GM15510 (cell line): ENCODE data around the gene TNFRSF4.

Source experiments
- POLR2A ChIP-seq: IDR thresholded peaks from 3 replicates; pipeline ENCODE4 v1.6.1; 2011; ENCODE audit warnings: borderline replicate concordance; ENCODE audit not compliant: insufficient read length; ENCODE audit errors: extremely low read depth

Gene TNFRSF4

DNA sequence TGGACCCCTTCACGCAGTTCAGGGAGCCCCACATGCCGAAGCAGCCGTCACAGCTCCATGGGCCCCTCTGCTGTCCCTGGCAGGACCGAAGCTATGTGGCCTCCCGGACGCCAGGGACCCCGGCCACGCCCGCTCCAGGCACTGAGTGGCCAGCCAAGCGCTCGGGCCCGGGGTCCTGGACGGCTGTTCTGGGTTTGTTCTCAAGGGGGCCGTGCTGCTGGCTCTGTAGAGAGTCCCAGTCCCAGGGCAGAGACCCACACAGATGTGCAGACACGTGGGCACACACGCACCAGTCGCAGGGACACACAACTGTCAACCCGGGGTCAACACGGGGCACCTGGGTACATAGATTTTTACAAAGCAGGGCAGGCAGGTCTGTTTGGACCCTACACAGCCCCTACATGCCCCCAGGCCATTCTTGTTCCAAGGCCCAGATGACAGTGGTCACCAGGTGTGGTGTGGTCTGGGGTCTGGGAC lies 24.8 kb upstream of the TNFRSF4 start:
- TF ChIP-seq POLR2A, result no peak

DNA sequence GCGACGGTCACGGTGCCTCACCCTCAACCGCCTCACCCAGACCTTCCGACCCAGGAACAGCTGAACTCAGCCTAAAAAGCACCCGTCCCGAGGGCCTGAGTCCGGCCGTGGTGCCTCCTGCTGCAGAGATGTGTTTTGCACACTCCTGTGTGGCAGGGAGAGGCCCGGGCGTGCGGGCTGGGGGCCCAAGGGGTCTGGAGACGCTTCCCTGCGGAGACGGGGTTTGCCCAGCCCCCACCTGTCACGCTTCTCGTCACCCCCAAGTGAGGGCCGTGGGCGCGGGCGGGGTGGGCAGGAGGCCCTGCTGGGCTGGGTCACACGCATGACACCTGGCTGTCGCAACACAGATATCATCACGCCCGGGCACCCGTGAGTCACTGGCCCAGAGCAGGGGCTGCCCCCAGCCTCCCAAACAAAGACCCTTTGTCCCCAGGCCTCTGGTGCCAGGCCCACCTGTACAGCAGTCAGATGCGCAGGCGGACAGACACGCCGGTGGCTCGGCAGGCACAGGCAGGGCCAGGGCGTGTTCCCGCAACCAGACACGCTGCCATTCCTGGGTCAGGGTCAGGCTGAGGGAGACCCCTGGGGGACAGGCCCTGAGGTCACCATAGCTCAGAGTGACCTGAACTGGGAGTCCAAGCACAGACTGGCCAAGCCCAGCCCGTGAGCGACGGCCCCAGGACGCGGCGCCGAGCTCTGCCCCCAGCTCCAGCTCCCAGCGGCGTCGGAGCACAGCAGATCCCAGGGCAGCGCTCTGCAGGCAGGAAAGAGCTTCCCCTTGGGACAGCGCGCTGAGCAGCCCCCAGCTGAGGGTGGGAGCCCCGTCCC lies 24.1 kb upstream of the TNFRSF4 start:
- no peak for TF ChIP-seq POLR2A

DNA sequence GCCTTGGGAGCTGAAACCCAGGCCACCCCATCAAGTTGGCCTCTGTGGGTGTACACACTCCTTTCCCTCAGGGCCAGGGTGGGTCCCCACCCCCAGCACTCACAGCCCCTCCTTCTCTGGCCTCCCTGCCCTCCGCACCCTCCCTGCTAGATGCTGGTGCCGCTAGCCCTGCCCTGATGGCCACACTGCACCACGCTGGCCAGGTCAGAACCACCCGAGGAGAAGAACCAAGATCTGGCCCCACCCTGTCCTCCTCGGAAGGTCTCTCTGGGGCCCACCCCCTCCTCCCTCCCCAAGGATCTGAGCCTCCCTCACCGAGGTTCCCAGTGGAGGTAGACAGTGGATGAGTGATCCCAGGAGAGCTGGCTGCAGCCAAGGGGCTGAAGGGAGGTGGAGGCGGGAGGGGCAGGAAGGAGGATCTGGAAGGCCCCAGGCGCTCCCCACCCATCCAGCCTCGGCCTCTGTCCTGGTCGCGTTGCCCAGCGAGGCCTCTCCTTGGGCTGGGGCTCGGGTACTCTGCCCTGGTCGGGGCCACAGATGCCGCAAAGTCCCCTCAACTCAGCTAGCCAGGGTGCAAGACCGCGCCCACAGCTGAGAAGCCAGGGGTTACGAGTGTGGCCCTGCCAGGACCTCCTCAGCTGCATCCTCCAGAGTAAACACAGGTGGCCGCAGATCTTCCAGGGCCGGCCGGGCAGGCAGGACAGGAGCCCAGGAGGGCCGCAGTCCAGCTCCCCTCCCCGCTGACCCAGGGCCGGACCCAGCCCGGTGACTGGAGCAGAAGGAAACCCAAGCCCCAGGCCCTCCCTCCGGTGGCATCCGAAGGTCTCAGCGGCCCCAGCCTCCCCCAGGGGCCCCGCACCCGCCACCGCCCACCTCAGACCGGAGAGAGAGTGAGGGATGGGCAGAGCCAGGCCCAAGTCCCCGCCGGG lies 23.3 kb upstream of the TNFRSF4 start:
- TF ChIP-seq POLR2A, result no peak

DNA sequence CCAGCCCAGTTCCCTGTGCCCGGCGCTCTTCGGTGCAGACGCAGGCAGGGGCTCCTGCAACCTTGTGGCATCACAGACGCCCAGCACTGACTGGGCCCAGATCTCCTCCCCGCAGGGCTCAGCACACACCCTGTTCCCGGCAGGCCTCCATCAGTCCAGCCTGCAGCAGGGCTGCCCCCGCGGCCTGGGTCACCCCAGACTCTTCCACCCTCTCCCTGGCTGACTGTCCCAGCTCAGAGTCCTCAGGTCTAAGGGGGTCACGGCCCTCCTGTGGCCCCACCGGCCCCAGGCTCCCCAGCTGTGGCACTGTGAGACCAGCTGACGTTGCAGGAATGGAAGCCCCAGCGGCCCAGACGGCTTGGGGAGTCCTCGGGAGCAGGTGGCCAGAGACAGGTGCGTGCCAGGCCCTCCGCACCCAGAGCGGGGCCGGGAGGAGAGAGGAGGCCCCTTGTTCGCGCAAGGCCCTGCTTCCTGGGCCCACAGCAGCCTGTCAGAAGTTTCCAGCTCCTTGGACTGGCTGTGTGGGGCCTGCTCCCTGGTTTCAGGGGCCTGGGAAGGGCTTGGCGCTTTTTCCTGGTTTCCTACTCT lies 22.3 kb upstream of the TNFRSF4 start:
- no peak for TF ChIP-seq POLR2A

DNA sequence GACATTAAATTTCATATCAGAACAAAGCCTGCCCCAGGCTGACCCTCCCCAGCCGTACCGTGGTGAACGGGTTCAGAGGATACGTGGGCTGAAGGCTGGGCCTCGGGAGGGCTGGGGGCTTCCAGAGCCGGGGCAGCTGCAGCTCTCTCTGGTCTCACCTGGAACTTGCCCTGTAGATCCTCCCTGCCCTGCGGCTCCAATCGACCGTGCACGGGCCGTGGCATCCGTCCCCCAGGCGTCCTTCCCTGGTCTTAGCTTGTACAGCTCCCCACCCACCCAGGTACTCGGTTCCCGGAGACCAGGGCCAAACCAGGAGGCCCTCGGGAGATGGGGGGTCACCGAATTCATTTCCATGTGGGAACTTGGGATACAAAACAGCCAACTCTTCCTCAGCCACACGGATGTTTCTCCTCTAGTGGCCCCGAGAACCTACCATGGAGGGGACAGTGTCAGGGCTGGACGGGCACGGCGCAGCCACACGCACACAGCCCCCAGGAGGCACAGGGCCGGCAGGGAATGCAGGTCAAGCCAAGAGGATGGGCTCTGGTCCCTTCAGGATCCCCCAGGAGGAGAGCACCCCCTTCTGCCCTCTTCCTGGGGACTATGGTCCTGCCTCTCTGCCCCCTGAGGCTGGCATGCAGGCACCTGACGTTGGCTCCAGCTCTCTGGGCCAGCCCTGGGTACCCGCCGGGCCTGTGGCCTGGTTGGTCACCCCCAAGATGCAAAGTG lies 21.2 kb upstream of the TNFRSF4 start:
- no peak for TF ChIP-seq POLR2A

DNA sequence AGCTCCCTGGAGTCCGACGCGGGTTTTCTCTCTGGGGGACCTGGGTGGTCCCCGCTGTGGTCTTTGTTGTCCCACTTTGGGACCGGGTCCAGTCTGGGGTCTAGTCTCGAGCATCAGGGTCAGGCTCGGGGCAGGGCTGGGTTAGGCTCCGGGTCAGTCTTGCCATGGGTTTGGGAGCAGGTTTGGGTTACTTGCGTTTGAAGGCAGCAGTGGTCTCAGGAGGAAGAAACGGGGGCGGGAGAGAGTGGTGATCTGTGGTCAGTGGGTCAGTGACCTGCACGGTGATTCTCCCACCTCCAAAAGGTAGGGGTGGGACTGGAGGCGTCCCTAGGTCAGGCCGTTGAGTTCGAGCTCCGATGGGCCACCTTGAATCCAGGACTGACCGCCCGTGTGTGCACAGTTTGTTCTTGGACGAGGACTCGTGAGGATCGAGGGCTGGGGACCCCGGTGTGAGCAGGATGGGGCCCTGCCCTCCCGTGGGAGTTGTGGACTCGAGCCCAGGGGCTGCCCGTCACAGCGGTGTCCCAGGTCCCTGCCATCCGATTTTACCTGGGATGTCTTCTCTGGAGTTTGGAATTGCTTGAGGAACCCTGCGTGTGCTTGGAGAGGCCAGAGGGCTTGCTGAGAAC lies 20.3 kb upstream of the TNFRSF4 start:
- no peak for TF ChIP-seq POLR2A

DNA sequence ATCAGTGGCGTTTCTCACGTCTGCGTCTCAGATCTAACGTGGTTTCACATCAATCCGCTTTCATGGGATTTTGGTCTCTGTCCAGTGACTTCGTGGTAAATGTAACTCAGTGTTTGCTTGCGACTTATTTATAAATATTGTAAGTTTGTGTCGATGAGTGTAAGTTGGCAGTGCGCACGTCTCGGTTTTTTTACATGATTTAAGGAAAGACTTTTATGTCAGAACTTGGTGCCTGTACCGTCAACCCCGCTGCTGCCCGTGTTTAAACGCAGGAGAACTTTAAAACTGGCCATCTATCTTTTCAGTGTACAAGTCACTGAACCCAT lies 19.6 kb upstream of the TNFRSF4 start:
- no peak for TF ChIP-seq POLR2A

DNA sequence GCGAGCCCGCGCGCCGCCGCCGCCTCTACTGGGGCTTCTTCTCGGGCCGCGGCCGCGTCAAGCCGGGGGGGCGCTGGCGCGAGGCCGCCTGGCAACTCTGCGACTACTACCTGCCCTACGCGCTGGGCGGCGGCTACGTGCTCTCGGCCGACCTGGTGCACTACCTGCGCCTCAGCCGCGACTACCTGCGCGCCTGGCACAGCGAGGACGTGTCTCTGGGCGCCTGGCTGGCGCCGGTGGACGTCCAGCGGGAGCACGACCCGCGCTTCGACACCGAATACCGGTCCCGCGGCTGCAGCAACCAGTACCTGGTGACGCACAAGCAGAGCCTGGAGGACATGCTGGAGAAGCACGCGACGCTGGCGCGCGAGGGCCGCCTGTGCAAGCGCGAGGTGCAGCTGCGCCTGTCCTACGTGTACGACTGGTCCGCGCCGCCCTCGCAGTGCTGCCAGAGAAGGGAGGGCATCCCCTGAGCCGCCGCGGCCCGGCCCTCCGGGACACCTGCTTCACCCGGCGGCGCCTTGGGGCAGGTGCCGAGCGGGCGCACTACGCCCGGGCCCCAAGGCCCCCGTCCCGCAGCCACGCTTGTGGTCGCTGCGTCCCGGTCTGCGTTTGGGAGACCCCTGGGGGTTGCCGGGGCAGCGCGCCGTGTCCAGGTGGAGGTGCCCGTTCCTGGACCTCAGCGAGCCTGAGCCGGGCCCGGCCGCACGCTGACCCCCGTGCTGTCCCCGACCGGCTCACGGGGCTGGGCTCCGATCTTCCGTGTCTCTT lies 19.0 kb upstream of the TNFRSF4 start:
- no peak for TF ChIP-seq POLR2A

DNA sequence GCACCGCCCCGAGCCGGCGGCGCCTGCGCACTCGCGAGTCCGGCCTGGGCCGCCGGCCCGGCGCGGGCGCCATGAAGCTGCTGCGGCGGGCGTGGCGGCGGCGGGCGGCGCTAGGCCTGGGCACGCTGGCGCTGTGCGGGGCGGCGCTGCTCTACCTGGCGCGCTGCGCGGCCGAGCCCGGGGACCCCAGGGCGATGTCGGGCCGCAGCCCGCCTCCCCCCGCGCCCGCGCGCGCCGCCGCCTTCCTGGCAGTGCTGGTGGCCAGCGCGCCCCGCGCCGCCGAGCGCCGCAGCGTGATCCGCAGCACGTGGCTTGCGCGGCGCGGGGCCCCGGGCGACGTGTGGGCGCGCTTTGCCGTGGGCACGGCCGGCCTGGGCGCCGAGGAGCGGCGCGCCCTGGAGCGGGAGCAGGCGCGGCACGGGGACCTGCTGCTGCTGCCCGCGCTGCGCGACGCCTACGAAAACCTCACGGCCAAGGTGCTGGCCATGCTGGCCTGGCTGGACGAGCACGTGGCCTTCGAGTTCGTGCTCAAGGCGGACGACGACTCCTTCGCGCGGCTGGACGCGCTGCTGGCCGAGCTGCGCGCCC lies 18.3 kb upstream of the TNFRSF4 start, which contains the start of gene B3GALT6:
B3GALT6 (plus strand) TSS at position 30 of the 588 bp plus-strand sequence; CDS start at position 72, 42 bp downstream.
- TF ChIP-seq POLR2A, result peak; percentile 55

DNA sequence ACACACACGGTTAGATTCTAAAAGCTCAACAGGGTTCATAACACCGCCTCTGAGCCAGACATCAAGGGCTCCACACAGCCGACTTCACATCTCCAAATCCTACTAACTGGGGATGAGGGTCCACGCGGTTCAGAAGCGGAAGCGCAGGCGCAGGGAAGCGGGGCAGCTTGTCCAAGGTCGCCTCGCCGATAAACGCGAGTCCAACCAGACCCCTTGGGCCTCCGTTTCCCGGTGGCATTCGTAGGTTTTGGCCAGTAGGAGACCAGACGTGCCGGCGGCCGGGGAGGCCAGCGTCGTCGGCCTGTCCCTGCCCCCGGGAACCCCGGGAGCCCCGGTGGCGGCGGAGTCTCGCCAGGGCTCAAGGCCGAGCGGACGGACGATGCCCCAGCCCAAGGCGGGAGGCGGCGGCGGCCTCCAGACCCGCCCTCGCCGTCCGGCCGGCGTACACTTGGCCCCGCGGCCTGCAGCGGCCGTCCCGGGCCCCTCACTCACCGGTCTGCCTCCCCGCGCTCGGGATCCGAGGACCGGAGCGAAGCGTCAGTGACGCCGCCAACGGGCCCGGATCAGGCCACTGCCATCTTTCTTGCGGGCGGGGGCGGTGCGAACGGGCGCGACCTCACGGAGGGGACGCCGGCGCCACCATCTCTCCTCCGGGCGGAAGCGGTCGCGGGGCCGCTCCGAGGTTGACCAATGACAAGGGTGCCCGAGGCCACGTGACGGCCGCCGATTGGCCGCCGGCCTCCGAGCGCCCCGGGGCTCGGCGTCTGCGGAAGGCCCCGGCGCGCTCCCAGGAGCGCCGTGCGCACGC lies 17.7 kb upstream of the TNFRSF4 start, which contains the start of gene SDF4:
SDF4 (minus strand) TSS at position 602 of the 808 bp plus-strand sequence. CDS start 3,229 bp downstream, outside the sequence.
- TF ChIP-seq POLR2A, result peak; percentile 91

DNA sequence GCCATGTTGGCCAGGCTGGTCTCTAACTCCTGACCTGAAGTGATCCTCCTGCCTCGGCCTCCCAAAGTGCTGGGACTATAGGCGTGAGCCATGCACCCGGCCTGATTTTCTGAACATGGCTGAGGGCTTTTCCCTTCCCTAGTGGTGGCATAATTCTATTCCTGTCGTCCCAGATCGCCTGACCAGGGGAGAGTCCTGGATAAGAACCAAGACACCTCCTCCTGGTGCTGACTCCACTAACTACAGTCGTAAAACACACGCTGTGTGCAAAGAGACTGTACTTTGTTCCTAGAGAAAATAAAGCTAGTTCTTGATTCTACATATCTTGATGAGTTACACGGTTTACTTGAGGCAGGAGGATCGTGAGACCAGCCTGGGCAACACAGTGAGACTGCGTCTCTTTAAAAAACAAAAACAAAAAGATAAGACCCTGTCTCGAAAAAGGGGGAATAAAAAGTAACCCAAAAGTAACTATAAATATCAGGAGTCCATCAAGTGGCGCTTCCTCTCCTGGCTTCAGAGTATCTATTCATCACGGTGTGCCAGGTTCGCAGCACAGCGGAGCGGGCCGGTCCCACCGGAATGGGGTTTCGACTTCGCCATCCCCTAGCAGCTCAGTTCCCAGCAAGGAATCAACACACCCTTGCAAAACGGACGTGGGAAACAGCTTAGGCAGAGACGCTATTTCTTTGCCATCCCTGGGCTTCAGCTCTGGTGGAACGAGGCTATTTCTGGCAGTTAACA lies 16.9 kb upstream of the TNFRSF4 start:
- TF ChIP-seq POLR2A, result no peak

DNA sequence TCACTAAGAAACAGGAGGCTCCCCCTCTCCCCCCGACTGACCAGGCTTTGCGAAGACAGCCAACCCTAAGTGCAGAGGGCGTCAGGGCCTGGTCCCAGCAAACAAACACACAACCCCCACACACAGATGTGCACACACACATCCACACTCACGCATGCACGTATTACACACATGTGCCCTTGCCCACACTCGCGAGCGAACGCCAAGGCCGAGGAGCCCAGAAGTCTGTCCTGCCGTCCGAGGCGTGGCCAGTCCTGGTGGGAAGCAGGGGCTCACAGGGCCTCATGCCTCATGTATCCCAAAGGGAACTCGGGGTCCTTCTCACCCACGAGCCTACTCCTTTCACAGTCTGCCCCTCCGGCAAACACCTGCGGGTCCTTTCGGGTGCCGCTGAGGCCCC lies 15.8 kb upstream of the TNFRSF4 start:
- no peak for TF ChIP-seq POLR2A
